ENCODE results near the gene MIPOL1.
A peak's percentile ranks its signal among the peaks of the same experiment; 100 is the strongest.

MIPOL1 gene

GRCh38 chr14:37590428-37591139 lies 392.8 kb downstream of the MIPOL1 start:
- DNase-seq, result no peak

- DNase-seq, result no peak
These were observed 393.7 kb downstream of the MIPOL1 start for GRCh38 chr14:37591311-37591940.

GRCh38 chr14:37591941-37592481 lies 394.3 kb downstream of the MIPOL1 start:
- no peak for DNase-seq

GRCh38 chr14:37592482-37593408 lies 395.0 kb downstream of the MIPOL1 start:
- no peak for DNase-seq

- no peak for DNase-seq
These were observed 395.9 kb downstream of the MIPOL1 start for GRCh38 chr14:37593511-37594237.

- no peak for DNase-seq
These were observed 396.7 kb downstream of the MIPOL1 start for GRCh38 chr14:37594238-37594970.

- DNase-seq, result no peak
These were observed 397.5 kb downstream of the MIPOL1 start, which contains the start of the genes FOXA1 and TTC6 for GRCh38 chr14:37594971-37595808. Gene FOXA1, minus strand, starts transcription at chr14:37595249. Its CDS starts 277 bp downstream, at chr14:37594972. Gene TTC6, plus strand, starts transcription at chr14:37595629. Its CDS starts 26,436 bp downstream, at chr14:37622065.

GRCh38 chr14:37595809-37596621 lies 398.3 kb downstream of the MIPOL1 start:
- peak; percentile 51 for DNase-seq

GRCh38 chr14:37596790-37597472 lies 399.2 kb downstream of the MIPOL1 start:
- DNase-seq, result no peak

GRCh38 chr14:37597538-37597913 lies 399.8 kb downstream of the MIPOL1 start:
- no peak for DNase-seq

GRCh38 chr14:37597914-37598746 lies 400.4 kb downstream of the MIPOL1 start:
- no peak for DNase-seq

GRCh38 chr14:37598747-37599506 lies 401.2 kb downstream of the MIPOL1 start:
- DNase-seq, result no peak

GRCh38 chr14:37599507-37600368 lies 402.0 kb downstream of the MIPOL1 start:
- DNase-seq, result no peak

- DNase-seq, result no peak
These were observed 403.4 kb downstream of the MIPOL1 start for GRCh38 chr14:37600880-37601741.

GRCh38 chr14:37601865-37602264 lies 404.1 kb downstream of the MIPOL1 start:
- DNase-seq, result no peak

Measured in activated T-cell treated with anti-CD3 and anti-CD28 coated beads, Interleukin-2, amount 50 U/mL, for 1 hour (primary cell).